Lung (tissue), 12 donors: ENCODE measurements around the gene SUPT6H. TPM values are rescaled to one million over a fixed set of nuclear protein-coding genes. Genes with fewer than 3 reads are reported as not detected.

Experiments used
- ATAC-seq: fragments of 200-7000 bp; cut with Tn5 transposase; one replicate; pipeline ENCODE4 v1.9.1; 2020; ENCODE audit warnings: moderate number of reproducible peaks; ENCODE audit not compliant: insufficient read depth, low FRiP score
- DNase-seq, 3 donors: peaks; one replicate each; pipeline ENCODE4 v3.0.0-alpha.2; 2013 to 2017
- H3K27ac ChIP-seq, 2 donors: one replicate each; pipeline ENCODE4 v1.5.1; 2013; ENCODE audit warnings: mild to moderate bottlenecking in 2 of 2, moderate library complexity in 2 of 2, control low read depth in 1 of 2, inconsistent platforms in 1 of 2, low read depth in 1 of 2, low read length in 1 of 2
- H3K27me3 ChIP-seq, 3 donors: one replicate each; pipeline ENCODE4 v1.5.1; 2013; ENCODE audit warnings: low read length in 2 of 3; ENCODE audit not compliant: control insufficient read depth in 3 of 3, insufficient read depth in 3 of 3
- H3K36me3 ChIP-seq, 4 donors: one replicate each; pipeline ENCODE4 v1.5.1; 2013; ENCODE audit warnings: low read length in 4 of 4, mild to moderate bottlenecking in 1 of 4, moderate library complexity in 1 of 4; ENCODE audit not compliant: control insufficient read depth in 4 of 4, insufficient read depth in 4 of 4
- H3K4me1 ChIP-seq, 5 donors: one replicate each; pipeline ENCODE4 v1.5.1; 2013; ENCODE audit warnings: low read length in 5 of 5, mild to moderate bottlenecking in 2 of 5, moderate library complexity in 1 of 5; ENCODE audit not compliant: control insufficient read depth in 5 of 5, insufficient read depth in 5 of 5
- H3K4me3 ChIP-seq: one replicate; pipeline ENCODE4 v1.5.1; 2013; ENCODE audit warnings: mild to moderate bottlenecking, control low read depth, moderate library complexity
- H3K9ac ChIP-seq, 2 donors: one replicate each; pipeline ENCODE4 v1.5.1; 2013; ENCODE audit warnings: low read length in 2 of 2, control low read depth in 1 of 2; ENCODE audit not compliant: insufficient read depth in 1 of 2
- H3K9me3 ChIP-seq, 4 donors: one replicate each; pipeline ENCODE4 v1.5.1; 2013; ENCODE audit warnings: low read length in 3 of 4, mild to moderate bottlenecking in 1 of 4, moderate library complexity in 1 of 4; ENCODE audit not compliant: control insufficient read depth in 4 of 4, insufficient read depth in 3 of 4
- WGBS, 2 donors: extraction: QIAGEN DNeasy Blood & Tissue Kit; methylation state at CpG; one replicate each; pipeline ENCODE4 v1.1.7; 2013; 5-methylcytosine and 5-hydroxymethylcytosine counted together
- polyA plus RNA-seq, 2 donors: library from polyadenylated mRNA; stranded (reverse); fragments of 200-250 nt; gene quantifications; one replicate each; pipeline ENCODE4 v1.2.1, GENCODE V29; 2013
- total RNA-seq, 2 donors: library from RNA; depleted of rRNA in 1 of 2; stranded (reverse); fragments of >200 nt in 1 of 2; gene quantifications; one replicate each; pipeline ENCODE4 v1.2.1, GENCODE V29; 2014 to 2021
- TF ChIP-seq, protein P1 (sequence below): IDR thresholded peaks from 2 replicates; pipeline ENCODE4 v1.5.1; 2012; ENCODE audit warnings: mild to moderate bottlenecking; ENCODE audit errors: control extremely low read depth, extremely low read depth
- donor health status: control.
- donor health status: control.
- donor health status: Bipolar disorder and iron deficiency.
- donor health status: healthy.
- donor health status: DM: yes; HTN: yes; CAD: no.

SUPT6H gene
- total and polyA plus RNA-seq, 4 donors = 27.5 to 96.4 (median 48.6) TPM

DNA sequence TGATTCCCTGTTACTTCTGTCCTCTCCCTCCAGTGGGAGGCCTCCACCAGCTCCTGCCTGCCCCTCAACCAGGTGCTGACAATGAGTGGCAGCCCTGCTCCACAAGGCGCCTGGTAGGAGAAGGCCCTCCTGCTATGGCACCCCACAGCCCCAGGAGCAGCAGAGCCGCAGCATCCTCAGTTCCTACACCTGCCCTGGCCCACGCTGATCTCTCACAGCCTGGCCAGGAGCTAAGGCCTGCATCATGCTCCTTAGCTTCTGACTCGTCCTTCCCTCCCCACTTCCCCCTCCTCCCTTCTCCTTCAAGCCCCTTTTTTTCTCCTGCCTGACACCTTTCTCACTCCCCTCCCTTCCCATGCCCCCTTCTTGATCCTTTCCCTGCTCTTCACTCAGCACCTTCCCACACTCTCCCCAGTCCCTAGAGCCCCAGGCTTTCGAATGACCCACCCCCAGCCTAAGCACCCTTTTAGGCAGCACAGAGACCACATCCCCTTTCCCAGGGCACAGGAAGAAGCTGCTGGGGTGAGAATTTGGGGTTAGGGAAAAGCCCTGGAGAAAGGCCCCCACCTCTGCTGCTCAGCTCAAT, 43.2 kb downstream of the SUPT6H start:
- no peak overlapping the region for H3K9ac ChIP-seq
- WGBS, 2 donors = 84% methylated on average over 5 of the region's 5 CpGs
- H3K4me1 ChIP-seq = no peaks in the 10 kb centered on the region
- no peaks in the 10 kb centered on the region for H3K9me3 ChIP-seq
- TF ChIP-seq, protein P1, sequence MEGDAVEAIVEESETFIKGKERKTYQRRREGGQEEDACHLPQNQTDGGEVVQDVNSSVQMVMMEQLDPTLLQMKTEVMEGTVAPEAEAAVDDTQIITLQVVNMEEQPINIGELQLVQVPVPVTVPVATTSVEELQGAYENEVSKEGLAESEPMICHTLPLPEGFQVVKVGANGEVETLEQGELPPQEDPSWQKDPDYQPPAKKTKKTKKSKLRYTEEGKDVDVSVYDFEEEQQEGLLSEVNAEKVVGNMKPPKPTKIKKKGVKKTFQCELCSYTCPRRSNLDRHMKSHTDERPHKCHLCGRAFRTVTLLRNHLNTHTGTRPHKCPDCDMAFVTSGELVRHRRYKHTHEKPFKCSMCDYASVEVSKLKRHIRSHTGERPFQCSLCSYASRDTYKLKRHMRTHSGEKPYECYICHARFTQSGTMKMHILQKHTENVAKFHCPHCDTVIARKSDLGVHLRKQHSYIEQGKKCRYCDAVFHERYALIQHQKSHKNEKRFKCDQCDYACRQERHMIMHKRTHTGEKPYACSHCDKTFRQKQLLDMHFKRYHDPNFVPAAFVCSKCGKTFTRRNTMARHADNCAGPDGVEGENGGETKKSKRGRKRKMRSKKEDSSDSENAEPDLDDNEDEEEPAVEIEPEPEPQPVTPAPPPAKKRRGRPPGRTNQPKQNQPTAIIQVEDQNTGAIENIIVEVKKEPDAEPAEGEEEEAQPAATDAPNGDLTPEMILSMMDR = no peak
- H3K27me3 ChIP-seq = no peaks in the 10 kb centered on the region
- peaks cover 14 to 47% (median 23%) of the 10 kb centered on the region in 4 donors for H3K36me3 ChIP-seq
- H3K27ac ChIP-seq = no peak overlapping the region
- no peak for ATAC-seq
- H3K4me3 ChIP-seq = no peak overlapping the region
- no peak for DNase-seq

DNA sequence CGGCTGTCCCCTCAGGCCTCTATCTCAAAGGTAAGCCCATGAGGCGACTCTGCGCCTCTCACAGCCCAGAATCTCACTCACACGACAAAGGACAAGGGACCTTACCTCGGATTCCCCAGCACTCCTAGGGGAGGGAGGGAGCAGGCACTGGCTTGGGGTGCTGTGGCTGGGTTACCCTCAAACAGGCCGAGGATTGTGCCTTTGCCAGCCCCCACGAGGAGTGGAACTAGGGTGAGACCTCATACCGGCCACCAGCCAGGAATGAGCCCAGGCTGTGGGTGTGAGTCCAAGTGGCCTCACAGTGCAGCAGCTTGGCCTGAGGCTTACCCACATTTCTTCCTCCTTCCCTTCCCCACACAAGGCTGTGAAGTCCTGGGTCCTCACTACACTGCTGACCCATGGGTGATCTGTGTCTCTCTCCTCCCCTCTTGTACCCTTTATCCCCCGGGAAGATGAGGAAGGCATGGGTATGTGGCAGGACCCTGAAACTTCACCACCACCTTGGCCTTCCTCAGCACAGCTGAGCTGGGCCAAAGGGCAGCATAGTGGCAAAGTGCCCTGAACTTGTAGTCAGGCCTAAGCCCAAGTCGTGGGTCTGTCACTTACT, 43.8 kb downstream of the SUPT6H start:
- Histone ChIP-seq H3K4me1 (peaks cover 0 to 5% (median 0%) of the 10 kb centered on the region in 5 donors), H3K4me3 (no peak overlapping the region), H3K9ac (no peak overlapping the region), H3K9me3 (no peaks in the 10 kb centered on the region), H3K27me3 (no peaks in the 10 kb centered on the region), H3K36me3 (peaks cover 9 to 40% (median 17%) of the 10 kb centered on the region in 4 donors), H3K27ac (no peak overlapping the region)
- 88 to 89% methylated on average over 10 of the region's 10 CpGs for WGBS, 2 donors
- ATAC-seq = no peak
- TF ChIP-seq, protein P1 = no peak
- DNase-seq = no peak

DNA sequence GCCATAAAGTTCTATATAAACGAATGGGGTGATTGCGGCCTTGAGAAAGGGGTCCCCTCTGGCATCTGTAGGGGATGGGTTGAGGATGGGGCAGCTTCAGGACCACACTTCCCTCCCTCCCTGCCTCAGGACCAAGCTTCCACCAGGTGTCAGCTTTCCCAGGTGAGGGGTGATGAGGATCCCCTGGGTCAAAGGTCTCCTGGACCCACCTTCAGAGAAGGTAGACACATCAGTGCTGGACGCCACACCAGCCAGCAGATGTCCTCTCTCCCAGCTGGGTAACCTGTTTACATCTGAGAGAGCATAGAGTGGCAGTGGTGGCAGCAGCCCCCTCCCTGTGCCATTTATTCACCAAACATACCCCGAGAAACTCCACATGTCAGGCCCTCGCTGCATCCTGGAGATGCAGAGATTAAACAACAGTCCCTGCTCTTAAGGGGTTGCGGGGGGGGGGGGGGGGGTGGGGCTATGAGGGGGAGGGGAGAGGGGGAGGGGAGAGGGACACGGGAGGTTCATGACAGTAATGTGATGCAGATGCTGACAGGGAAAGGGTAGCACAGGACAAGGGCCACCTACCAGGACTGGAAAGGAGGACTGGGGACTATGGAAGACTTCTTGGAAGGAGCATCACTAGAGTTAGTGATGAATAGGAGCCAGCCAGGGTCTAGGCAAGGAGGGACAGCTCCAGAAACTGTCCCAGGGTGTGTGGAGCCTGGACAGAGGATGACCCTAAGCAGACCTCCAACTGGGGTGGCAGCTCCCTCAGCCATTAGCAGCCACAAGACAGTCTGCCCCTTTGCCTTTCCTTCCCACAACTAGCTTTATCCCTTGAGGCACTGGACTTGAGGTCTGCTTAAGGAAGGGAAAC, 44.7 kb downstream of the SUPT6H start:
- Histone ChIP-seq H3K36me3 (peaks cover 6 to 31% (median 10%) of the 10 kb centered on the region in 4 donors), H3K9me3 (no peaks in the 10 kb centered on the region), H3K9ac (no peak overlapping the region), H3K4me3 (no peak overlapping the region), H3K27me3 (no peaks in the 10 kb centered on the region), H3K4me1 (peaks cover 0 to 8% (median 0%) of the 10 kb centered on the region in 5 donors), H3K27ac (no peak overlapping the region)
- DNase-seq (no peak), ATAC-seq (no peak)
- TF ChIP-seq, protein P1 = no peak
- 69 to 79% methylated on average over 6 to 7 of the region's 7 CpGs for WGBS, 2 donors
